HG02571 (cell line): ENCODE measurements around the gene RPS25.
"Not testable (repeated sequence)": the region's sequence is repeated elsewhere in the genome, so short reads cannot be mapped to it uniquely, and the experiment has no call there.

Experiments used
- ATAC-seq: cut with Tn5 transposase; IDR thresholded peaks from one replicate; pipeline ENCODE4 v1.9.1; 2021; ENCODE audit warnings: mild to moderate bottlenecking, moderate library complexity; ENCODE audit not compliant: unreplicated experiment

The RPS25 gene

GRCh38 chr11:119041821-119042514 lies 23.8 kb upstream of the RPS25 start:
- ATAC-seq = no peak

- ATAC-seq = not testable (repeated sequence)
Measured at GRCh38 chr11:119039471-119039870, 21.3 kb upstream of the RPS25 start.

GRCh38 chr11:119038884-119039283 lies 20.7 kb upstream of the RPS25 start:
- no peak for ATAC-seq

GRCh38 chr11:119034813-119035212 lies 16.7 kb upstream of the RPS25 start:
- no peak for ATAC-seq

GRCh38 chr11:119033421-119033820 lies 15.3 kb upstream of the RPS25 start:
- ATAC-seq = not testable (repeated sequence)

- no peak for ATAC-seq
Measured at GRCh38 chr11:119031912-119032280, 13.8 kb upstream of the RPS25 start.

- ATAC-seq = peak; percentile 83
Measured at GRCh38 chr11:119030329-119031047, 12.3 kb upstream of the RPS25 start, which contains the start of gene SLC37A4. TSS of gene SLC37A4 (minus strand) at chr11:119030877.

- peak; percentile 12 for ATAC-seq
Measured at GRCh38 chr11:119030029-119030328, 11.8 kb upstream of the RPS25 start.

GRCh38 chr11:119029340-119030028 lies 11.3 kb upstream of the RPS25 start:
- peak; percentile 16 for ATAC-seq

- ATAC-seq = no peak
Measured at GRCh38 chr11:119029069-119029339, 10.9 kb upstream of the RPS25 start.

- ATAC-seq = no peak
Measured at GRCh38 chr11:119028346-119029068, 10.4 kb upstream of the RPS25 start.

- ATAC-seq = no peak
Measured at GRCh38 chr11:119027561-119028345, 9.6 kb upstream of the RPS25 start.

GRCh38 chr11:119026970-119027369 lies 8.8 kb upstream of the RPS25 start:
- ATAC-seq = no peak

- no peak for ATAC-seq
Measured at GRCh38 chr11:119025978-119026766, 8.0 kb upstream of the RPS25 start.

GRCh38 chr11:119025541-119025940 lies 7.4 kb upstream of the RPS25 start:
- ATAC-seq = no peak

GRCh38 chr11:119025099-119025473 lies 6.9 kb upstream of the RPS25 start:
- ATAC-seq = no peak

- ATAC-seq = no peak
Measured at GRCh38 chr11:119024430-119025098, 6.4 kb upstream of the RPS25 start.

GRCh38 chr11:119023741-119024140 lies 5.6 kb upstream of the RPS25 start:
- ATAC-seq = no peak

GRCh38 chr11:119021631-119022030 lies 3.5 kb upstream of the RPS25 start:
- no peak for ATAC-seq

- ATAC-seq = no peak
Measured at GRCh38 chr11:119019996-119020395, 1.9 kb upstream of the RPS25 start.
